HepG2 (cell line): ENCODE results near the gene CNOT1. TPM values are rescaled to one million over a fixed set of nuclear protein-coding genes. Genes with fewer than 3 reads are reported as not detected.
A peak's percentile ranks its signal among the peaks of the same experiment; 100 is the strongest.

Source experiments
- ARNTL ChIP-seq: sonication (generic); formaldehyde crosslinking; IDR thresholded peaks from 2 replicates; pipeline ENCODE4 v1.4.0; 2020; ENCODE audit warnings: mild to moderate bottlenecking, missing genetic modification reagents
- CREM ChIP-seq, 2 experiments: sonication (generic) in 1 of 2; formaldehyde crosslinking in 1 of 2; IDR thresholded peaks; 2 replicates each; pipeline versions ENCODE4 v1.4.0 to v1.6.1; 2016 to 2020; ENCODE audit warnings: antibody characterized with exemption in 1 of 2, mild to moderate bottlenecking in 1 of 2, missing genetic modification reagents in 1 of 2
- FOXJ3 ChIP-seq: sonication (generic); formaldehyde crosslinking; IDR thresholded peaks from 2 replicates; pipeline ENCODE4 v1.4.0; 2020; ENCODE audit warnings: missing genetic modification reagents, mild to moderate bottlenecking, borderline replicate concordance
- GABPA ChIP-seq, 2 experiments: IDR thresholded peaks; 2 replicates each; pipeline ENCODE4 v1.6.1; 2011 to 2016; ENCODE audit warnings: low read depth in 2 of 2, low read length in 1 of 2, missing biosample characterization in 1 of 2, missing genetic modification characterization in 1 of 2
- HDAC2 ChIP-seq: sonication (generic); formaldehyde crosslinking; IDR thresholded peaks from 2 replicates; pipeline ENCODE4 v1.4.0; 2020; ENCODE audit warnings: missing genetic modification reagents
- HHEX ChIP-seq: IDR thresholded peaks from 2 replicates; pipeline ENCODE4 v1.6.1; 2016; ENCODE audit warnings: control low read depth
- KLF13 ChIP-seq: sonication (generic); formaldehyde crosslinking; IDR thresholded peaks from 2 replicates; pipeline ENCODE4 v1.4.0; 2020; ENCODE audit warnings: mild to moderate bottlenecking, missing genetic modification reagents
- PCBP1 ChIP-seq: fragments of 200-400 bp; formaldehyde crosslinking; IDR thresholded peaks from 2 replicates; pipeline ENCODE4 v1.6.1; 2017; ENCODE audit warnings: mild to moderate bottlenecking, low read depth, low read length, borderline replicate concordance
- PHF21A ChIP-seq: sonication (generic); formaldehyde crosslinking; IDR thresholded peaks from 2 replicates; pipeline ENCODE4 v1.5.0; 2020; ENCODE audit warnings: mild to moderate bottlenecking, missing genetic modification reagents
- POLR2AphosphoS5 ChIP-seq: IDR thresholded peaks from 2 replicates; pipeline ENCODE4 v1.6.1; 2012; ENCODE audit warnings: low read depth, low read length
- SOX13 ChIP-seq, 3 experiments: fragments of 450-650 bp in 1 of 3; sonication (generic) in 1 of 3; formaldehyde crosslinking in 1 of 3; IDR thresholded peaks in 2 of 3; conservative IDR thresholded peaks in 1 of 3; 2 replicates each; pipeline versions ENCODE4 v1.5.0 to v1.6.1; 2016 to 2020; ENCODE audit warnings: antibody characterized with exemption in 1 of 3, mild to moderate bottlenecking in 1 of 3, missing compliant biosample characterization in 1 of 3, missing genetic modification reagents in 1 of 3, moderate library complexity in 1 of 3
- ZBTB20 ChIP-seq: sonication (generic); formaldehyde crosslinking; IDR thresholded peaks from 2 replicates; pipeline ENCODE4 v1.8.1; 2023; ENCODE audit warnings: missing genetic modification reagents, low read depth, mild to moderate bottlenecking, borderline replicate concordance
- ZNF225 ChIP-seq: sonication (generic); formaldehyde crosslinking; IDR thresholded peaks from 2 replicates; pipeline ENCODE4 v1.4.0; 2020; ENCODE audit warnings: mild to moderate bottlenecking, missing genetic modification reagents
- ZNF354B ChIP-seq: sonication (generic); formaldehyde crosslinking; IDR thresholded peaks from 2 replicates; pipeline ENCODE4 v1.8.0; 2022; ENCODE audit warnings: mild to moderate bottlenecking, missing genetic modification reagents
- ZNF460 ChIP-seq: sonication (generic); formaldehyde crosslinking; IDR thresholded peaks from 2 replicates; pipeline ENCODE4 v1.5.1; 2020; ENCODE audit warnings: missing genetic modification reagents, mild to moderate bottlenecking, borderline replicate concordance
- ZNF543 ChIP-seq: sonication (generic); formaldehyde crosslinking; IDR thresholded peaks from 2 replicates; pipeline ENCODE4 v1.4.0; 2020; ENCODE audit warnings: mild to moderate bottlenecking, missing genetic modification reagents
- ZNF550 ChIP-seq: sonication (generic); formaldehyde crosslinking; IDR thresholded peaks from 2 replicates; pipeline ENCODE4 v1.4.0; 2020; ENCODE audit warnings: mild to moderate bottlenecking, missing genetic modification reagents, borderline replicate concordance
- ZNF703 ChIP-seq: sonication (generic); formaldehyde crosslinking; IDR thresholded peaks from 2 replicates; pipeline ENCODE4 v1.5.1; 2020; ENCODE audit warnings: missing genetic modification reagents, mild to moderate bottlenecking, moderate library complexity, borderline replicate concordance
- ZNF878 ChIP-seq: sonication (generic); formaldehyde crosslinking; IDR thresholded peaks from 2 replicates; pipeline ENCODE4 v1.8.1; 2023; ENCODE audit warnings: mild to moderate bottlenecking, missing genetic modification reagents, moderate library complexity
- ZNF883 ChIP-seq: sonication (generic); formaldehyde crosslinking; IDR thresholded peaks from 2 replicates; pipeline ENCODE4 v1.5.1; 2020; ENCODE audit warnings: mild to moderate bottlenecking, missing genetic modification reagents; ENCODE audit errors: not compliant biosample characterization
- polyA plus RNA-seq, 8 experiments: library from polyadenylated mRNA; depleted of rRNA in 3 of 8; stranded (reverse) in 7 of 8; unstranded in 1 of 8; fragments of >200 nt; fragmentation: Illumina TruSeq in 4 of 8; extraction: Trizol in 4 of 8; gene quantifications; 2 replicates each; pipeline versions ENCODE4 v1.2.1 to v1.2.3, GENCODE V29; 2011 to 2016; ENCODE audit warnings: low read depth in 4 of 8, missing spikeins in 1 of 8, mixed read lengths in 1 of 8; ENCODE audit not compliant: insufficient read depth in 1 of 8
- total RNA-seq, 5 experiments: library from RNA; depleted of rRNA; stranded (reverse); fragments of >200 nt; fragmentation: Illumina TruSeq; extraction: Trizol; gene quantifications; 2 replicates each; pipeline ENCODE4 v1.2.3, GENCODE V29; 2016; ENCODE audit warnings: low read depth in 1 of 5
- TF ChIP-seq, protein P1 (sequence below): sonication (generic); formaldehyde crosslinking; conservative IDR thresholded peaks from 2 replicates; pipeline ENCODE4 v1.4.0; 2020; ENCODE audit warnings: missing genetic modification reagents
- TF ChIP-seq, protein P2 (sequence below): sonication (generic); formaldehyde crosslinking; IDR thresholded peaks from 2 replicates; pipeline ENCODE4 v1.4.0; 2020; ENCODE audit warnings: mild to moderate bottlenecking, missing genetic modification reagents
- TF ChIP-seq, protein P3 (sequence below): sonication (generic); formaldehyde crosslinking; IDR thresholded peaks from 2 replicates; pipeline ENCODE4 v1.5.0; 2020; ENCODE audit warnings: mild to moderate bottlenecking, missing genetic modification reagents, borderline replicate concordance

CNOT1 gene
- total and polyA plus RNA-seq, 2 of the 13 experiments (the other 11 are each of a cell fraction or from before 2014, with no cell fraction given), result 188 to 232 TPM

DNA sequence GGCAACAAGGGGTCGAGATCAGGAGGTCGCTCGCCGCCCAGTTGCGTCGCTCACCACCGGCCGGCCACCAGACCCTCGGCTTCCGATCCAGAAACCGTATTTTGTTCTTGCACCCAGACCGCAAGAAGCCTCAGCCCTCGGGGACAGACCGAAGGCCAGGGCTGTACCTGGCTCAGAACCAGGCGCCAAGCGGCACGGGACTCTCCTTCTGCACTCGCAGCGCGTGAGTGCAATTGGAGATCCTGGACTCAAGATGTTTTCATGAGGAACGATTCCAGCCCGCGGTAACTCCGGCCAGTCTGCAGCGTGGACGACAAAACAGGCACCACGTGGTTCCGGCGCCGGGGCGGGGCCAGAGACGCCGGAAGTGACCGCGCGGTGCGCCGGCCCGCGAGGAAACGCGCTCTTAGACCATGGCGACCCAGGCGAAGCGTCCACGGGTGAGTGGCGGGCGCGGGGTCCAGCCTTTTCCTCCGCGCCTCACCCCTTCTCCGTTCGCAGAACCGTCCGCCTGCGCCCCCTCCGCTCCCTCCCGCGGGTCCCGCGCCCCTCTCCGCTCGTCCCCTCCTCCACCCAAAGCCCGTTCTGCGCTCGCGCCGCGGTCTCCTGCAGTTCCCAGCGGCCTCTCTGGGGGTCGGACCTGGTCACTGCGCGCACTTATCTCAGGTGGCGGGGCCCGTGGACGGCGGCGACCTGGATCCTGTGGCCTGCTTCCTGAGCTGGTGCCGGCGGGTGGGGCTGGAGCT is 114.3 kb downstream of the CNOT1 start, which contains the start of gene SETD6 (continued):
- TF ChIP-seq, protein P1, sequence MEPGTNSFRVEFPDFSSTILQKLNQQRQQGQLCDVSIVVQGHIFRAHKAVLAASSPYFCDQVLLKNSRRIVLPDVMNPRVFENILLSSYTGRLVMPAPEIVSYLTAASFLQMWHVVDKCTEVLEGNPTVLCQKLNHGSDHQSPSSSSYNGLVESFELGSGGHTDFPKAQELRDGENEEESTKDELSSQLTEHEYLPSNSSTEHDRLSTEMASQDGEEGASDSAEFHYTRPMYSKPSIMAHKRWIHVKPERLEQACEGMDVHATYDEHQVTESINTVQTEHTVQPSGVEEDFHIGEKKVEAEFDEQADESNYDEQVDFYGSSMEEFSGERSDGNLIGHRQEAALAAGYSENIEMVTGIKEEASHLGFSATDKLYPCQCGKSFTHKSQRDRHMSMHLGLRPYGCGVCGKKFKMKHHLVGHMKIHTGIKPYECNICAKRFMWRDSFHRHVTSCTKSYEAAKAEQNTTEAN (CRISPR knock-in tag), result peak; percentile 86
- peak; percentile 58 for TF ChIP-seq CREM (IDR thresholded peaks at IDR 0.05)
- TF ChIP-seq CREM (CRISPR knock-in tag; IDR thresholded peaks at IDR 0.05), result no peak
- 0 out of 2 replicates have a peak, but pooled peaks have one; percentile 83 for TF ChIP-seq KLF13 (CRISPR knock-in tag)
- TF ChIP-seq, protein P2, sequence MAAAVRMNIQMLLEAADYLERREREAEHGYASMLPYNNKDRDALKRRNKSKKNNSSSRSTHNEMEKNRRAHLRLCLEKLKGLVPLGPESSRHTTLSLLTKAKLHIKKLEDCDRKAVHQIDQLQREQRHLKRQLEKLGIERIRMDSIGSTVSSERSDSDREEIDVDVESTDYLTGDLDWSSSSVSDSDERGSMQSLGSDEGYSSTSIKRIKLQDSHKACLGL (CRISPR knock-in tag), result peak; percentile 100
- TF ChIP-seq ARNTL (CRISPR knock-in tag), result peak; percentile 90
- peak; percentile 98 for TF ChIP-seq ZNF883
- TF ChIP-seq HHEX (CRISPR knock-in tag), result no peak
- TF ChIP-seq HDAC2 (CRISPR knock-in tag), result peak; percentile 87
- peak; percentile 78; the same call in 1 of the 2 replicates for TF ChIP-seq PCBP1
- TF ChIP-seq ZNF460 (CRISPR knock-in tag), result no peak
- peak; percentile 83 for TF ChIP-seq POLR2AphosphoS5
- TF ChIP-seq ZNF550 (CRISPR knock-in tag), result no peak
- TF ChIP-seq ZNF543 (CRISPR knock-in tag), result peak; percentile 89; the same call in 1 of the 2 replicates
- TF ChIP-seq, protein P3, sequence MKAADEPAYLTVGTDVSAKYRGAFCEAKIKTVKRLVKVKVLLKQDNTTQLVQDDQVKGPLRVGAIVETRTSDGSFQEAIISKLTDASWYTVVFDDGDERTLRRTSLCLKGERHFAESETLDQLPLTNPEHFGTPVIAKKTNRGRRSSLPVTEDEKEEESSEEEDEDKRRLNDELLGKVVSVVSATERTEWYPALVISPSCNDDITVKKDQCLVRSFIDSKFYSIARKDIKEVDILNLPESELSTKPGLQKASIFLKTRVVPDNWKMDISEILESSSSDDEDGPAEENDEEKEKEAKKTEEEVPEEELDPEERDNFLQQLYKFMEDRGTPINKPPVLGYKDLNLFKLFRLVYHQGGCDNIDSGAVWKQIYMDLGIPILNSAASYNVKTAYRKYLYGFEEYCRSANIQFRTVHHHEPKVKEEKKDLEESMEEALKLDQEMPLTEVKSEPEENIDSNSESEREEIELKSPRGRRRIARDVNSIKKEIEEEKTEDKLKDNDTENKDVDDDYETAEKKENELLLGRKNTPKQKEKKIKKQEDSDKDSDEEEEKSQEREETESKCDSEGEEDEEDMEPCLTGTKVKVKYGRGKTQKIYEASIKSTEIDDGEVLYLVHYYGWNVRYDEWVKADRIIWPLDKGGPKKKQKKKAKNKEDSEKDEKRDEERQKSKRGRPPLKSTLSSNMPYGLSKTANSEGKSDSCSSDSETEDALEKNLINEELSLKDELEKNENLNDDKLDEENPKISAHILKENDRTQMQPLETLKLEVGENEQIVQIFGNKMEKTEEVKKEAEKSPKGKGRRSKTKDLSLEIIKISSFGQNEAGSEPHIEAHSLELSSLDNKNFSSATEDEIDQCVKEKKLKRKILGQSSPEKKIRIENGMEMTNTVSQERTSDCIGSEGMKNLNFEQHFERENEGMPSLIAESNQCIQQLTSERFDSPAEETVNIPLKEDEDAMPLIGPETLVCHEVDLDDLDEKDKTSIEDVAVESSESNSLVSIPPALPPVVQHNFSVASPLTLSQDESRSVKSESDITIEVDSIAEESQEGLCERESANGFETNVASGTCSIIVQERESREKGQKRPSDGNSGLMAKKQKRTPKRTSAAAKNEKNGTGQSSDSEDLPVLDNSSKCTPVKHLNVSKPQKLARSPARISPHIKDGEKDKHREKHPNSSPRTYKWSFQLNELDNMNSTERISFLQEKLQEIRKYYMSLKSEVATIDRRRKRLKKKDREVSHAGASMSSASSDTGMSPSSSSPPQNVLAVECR (CRISPR knock-in tag), result peak; percentile 99
- peak; percentile 91 for TF ChIP-seq GABPA (IDR thresholded peaks at IDR 0.05; ENCODE audit: low read depth, low read length)
- peak; percentile 92 for TF ChIP-seq GABPA (CRISPR knock-in tag; IDR thresholded peaks at IDR 0.05; ENCODE audit: low read depth)
- TF ChIP-seq SOX13 (IDR thresholded peaks at IDR 0.05), result no peak; the same call in 1 of the 2 replicates
- peak in 1 of 2 experiments; percentile 57; a peak in 2 of 4 replicates for TF ChIP-seq SOX13 (CRISPR knock-in tag; conservative IDR thresholded peaks at IDR 0.05 in 1 of 2, IDR thresholded peaks at IDR 0.05 in 1 of 2)
- TF ChIP-seq PHF21A (CRISPR knock-in tag), result peak; percentile 91
- peak; percentile 70 for TF ChIP-seq ZNF354B (CRISPR knock-in tag)
- TF ChIP-seq FOXJ3 (CRISPR knock-in tag), result peak; percentile 74; the same call in 1 of the 2 replicates
- TF ChIP-seq ZNF703, result peak; percentile 83; the same call in 1 of the 2 replicates
- TF ChIP-seq ZNF225 (CRISPR knock-in tag), result peak; percentile 94
- peak; percentile 97 for TF ChIP-seq ZNF878 (CRISPR knock-in tag)
- TF ChIP-seq ZBTB20, result peak; percentile 86
